MCF 10A (cell line): Measurements from ENCODE around the gene S100A8. TPM values are rescaled to one million over a fixed set of nuclear protein-coding genes. Genes with fewer than 3 reads are reported as not detected.

Experiments used
- BruUV-seq: library from RNA; stranded (reverse); fragments of 400-500 nt; replicated peaks from 2 replicates; lab custom pipeline; 2021; lab: Mats Ljungman, UMichigan
- CTCF ChIA-PET: fragments of 300-600 bp; sonication (Branson Sonifier 250); formaldehyde crosslinking; extraction: SDS; loops from one replicate; lab custom pipeline; 2021; ENCODE audit warnings: antibody characterized with exemption, inconsistent platforms; lab: Yijun Ruan, JAX
- POLR2A ChIA-PET: fragments of 300-600, 350-650 bp; sonication (Branson Sonifier 250); formaldehyde crosslinking; extraction: SDS; loops from one replicate; lab custom pipeline; 2020; ENCODE audit warnings: antibody characterized with exemption, inconsistent platforms; lab: Yijun Ruan, JAX
- DNase-seq: peaks from one replicate; pipeline ENCODE4 v3.0.0-alpha.2; 2018; ENCODE audit not compliant: unreplicated experiment
- H3K27ac Mint-ChIP-seq: one replicate; pipeline ENCODE4 v1.8.0; 2022; ENCODE audit warnings: mild to moderate bottlenecking, low read depth, mixed read lengths; ENCODE audit not compliant: unreplicated experiment
- H3K27me3 Mint-ChIP-seq: one replicate; pipeline ENCODE4 v1.8.0; 2022; ENCODE audit warnings: mixed read lengths; ENCODE audit not compliant: insufficient read depth, unreplicated experiment
- H3K36me3 Mint-ChIP-seq: one replicate; pipeline ENCODE4 v1.8.0; 2022; ENCODE audit warnings: mild to moderate bottlenecking, moderate library complexity, mixed read lengths; ENCODE audit not compliant: insufficient read depth, unreplicated experiment
- H3K4me1 Mint-ChIP-seq: one replicate; pipeline ENCODE4 v1.8.0; 2022; ENCODE audit warnings: mixed read lengths; ENCODE audit not compliant: insufficient read depth, unreplicated experiment
- H3K4me3 Mint-ChIP-seq: one replicate; pipeline ENCODE4 v1.8.0; 2022; ENCODE audit warnings: mild to moderate bottlenecking, moderate library complexity, mixed read lengths; ENCODE audit not compliant: unreplicated experiment
- H3K9me3 Mint-ChIP-seq: one replicate; pipeline ENCODE4 v1.8.0; 2022; ENCODE audit warnings: mixed read lengths; ENCODE audit not compliant: unreplicated experiment
- intact Hi-C: fragments of 100-400 bp; cut with micrococcal nuclease; formaldehyde crosslinking; loops from 2 replicates; pipeline ENCODE4 v1.14.1; 2022
- total RNA-seq: library from RNA; stranded (reverse); gene quantifications from 2 replicates; pipeline ENCODE4 v1.2.3, GENCODE V29; 2022
- TF ChIP-seq, protein P1 (sequence below): fragments of 200-600 bp; IDR thresholded peaks from one replicate; pipeline ENCODE4 v1.8.0; 2022; ENCODE audit warnings: antibody characterized with exemption, mild to moderate bottlenecking; ENCODE audit not compliant: unreplicated experiment

S100A8 gene
- total RNA-seq, 1 experiment from 2014 or later: 80.4 TPM

DNA sequence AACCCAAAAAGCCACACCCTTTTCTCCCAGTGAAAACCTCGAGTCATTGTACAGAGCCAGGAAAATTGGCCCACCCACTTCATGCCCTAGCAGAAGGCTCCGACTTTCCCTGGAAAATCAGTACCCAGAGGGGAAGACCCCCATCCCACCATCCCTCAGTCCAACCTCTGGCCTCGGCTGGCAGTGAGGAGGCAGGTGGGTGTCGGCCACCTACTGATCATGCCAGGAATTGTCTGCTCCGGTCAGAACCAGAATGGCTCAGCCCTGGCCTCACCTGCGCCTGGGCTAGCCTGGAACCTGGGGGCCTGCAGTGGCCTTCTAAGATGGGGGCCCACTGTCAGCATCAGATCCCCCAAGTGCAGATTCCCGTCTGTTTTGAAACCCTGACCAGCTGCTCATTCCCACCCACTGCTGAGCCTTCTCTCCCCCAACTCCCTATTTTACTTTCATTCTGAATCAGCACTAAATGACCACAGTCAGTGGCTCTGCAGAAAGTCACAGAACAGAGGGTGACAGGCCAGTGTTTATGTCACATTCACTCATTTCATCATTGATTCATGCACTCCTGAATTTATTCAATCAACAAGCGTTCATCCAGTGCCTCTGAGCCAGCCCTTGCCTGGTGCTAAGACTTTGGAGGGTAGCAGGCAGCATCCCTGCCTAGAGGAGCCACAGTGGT lies 36.2 kb downstream of the S100A8 start:
- H3K27ac Mint-ChIP-seq: no peak overlapping the region
- no peaks in the 10 kb centered on the region for H3K36me3 Mint-ChIP-seq
- BruUV-seq: no TSS peak
- ChIA-PET CTCF (interaction anchor here (0.7 to 28.2 kb wide), 44 partner anchors 10 to 631 kb away, joined by 3 to 1438 read pairs (median 6); partner anchors contain the start of genes PGLYRP3, RAB13, S100A12 and S100A8), POLR2A (interaction anchor here (0.6 to 4.2 kb wide), 8 partner anchors 12 to 157 kb away, joined by 3 to 24 read pairs (median 4); partner anchors contain the start of gene S100A8)
- DNase-seq: no peak
- H3K4me3 Mint-ChIP-seq: no peak overlapping the region
- intact Hi-C loops: loop anchor here (1.0 kb wide), 1 partner anchor 50 kb away; no protein-coding TSS in a partner anchor
- TF ChIP-seq, protein P1, sequence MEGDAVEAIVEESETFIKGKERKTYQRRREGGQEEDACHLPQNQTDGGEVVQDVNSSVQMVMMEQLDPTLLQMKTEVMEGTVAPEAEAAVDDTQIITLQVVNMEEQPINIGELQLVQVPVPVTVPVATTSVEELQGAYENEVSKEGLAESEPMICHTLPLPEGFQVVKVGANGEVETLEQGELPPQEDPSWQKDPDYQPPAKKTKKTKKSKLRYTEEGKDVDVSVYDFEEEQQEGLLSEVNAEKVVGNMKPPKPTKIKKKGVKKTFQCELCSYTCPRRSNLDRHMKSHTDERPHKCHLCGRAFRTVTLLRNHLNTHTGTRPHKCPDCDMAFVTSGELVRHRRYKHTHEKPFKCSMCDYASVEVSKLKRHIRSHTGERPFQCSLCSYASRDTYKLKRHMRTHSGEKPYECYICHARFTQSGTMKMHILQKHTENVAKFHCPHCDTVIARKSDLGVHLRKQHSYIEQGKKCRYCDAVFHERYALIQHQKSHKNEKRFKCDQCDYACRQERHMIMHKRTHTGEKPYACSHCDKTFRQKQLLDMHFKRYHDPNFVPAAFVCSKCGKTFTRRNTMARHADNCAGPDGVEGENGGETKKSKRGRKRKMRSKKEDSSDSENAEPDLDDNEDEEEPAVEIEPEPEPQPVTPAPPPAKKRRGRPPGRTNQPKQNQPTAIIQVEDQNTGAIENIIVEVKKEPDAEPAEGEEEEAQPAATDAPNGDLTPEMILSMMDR: peak; percentile 15
- peaks cover 18% of the 10 kb centered on the region for H3K27me3 Mint-ChIP-seq
- H3K4me1 Mint-ChIP-seq: peaks cover 29% of the 10 kb centered on the region
- H3K9me3 Mint-ChIP-seq: no peaks in the 10 kb centered on the region

DNA sequence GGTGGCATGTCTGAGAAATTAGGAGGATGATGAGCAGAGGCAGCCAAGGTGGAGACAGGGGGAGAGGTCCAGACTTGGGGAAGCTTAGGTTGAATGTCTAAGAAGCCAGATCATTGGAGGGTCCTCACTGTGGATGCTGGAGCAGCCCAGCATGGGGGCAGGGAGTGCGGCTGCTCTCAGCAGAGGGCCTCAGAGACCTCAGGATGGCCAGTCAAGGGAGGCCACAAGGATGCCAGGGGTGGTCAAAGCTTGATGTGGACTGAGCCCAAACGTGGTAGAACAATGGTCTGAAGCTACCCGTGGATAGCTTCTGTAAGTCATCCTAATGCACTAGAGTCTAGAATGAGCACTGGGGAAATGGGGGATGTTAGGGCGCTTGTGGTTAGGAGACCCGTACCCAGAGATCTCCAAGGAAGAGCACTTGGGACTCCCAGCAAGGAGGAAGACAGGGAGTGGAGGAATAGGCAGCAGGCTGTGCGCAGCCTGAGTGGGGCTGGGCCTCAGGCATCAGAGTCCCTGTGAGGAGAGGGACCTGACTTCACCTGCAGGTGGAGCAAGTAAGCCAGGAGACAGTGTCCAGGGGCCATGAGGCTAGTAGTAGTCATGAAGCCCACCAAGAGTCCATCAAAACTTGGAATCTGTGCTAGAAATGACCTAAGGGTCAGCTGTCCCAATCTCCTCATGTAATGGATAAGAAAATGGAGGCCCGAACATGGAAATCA lies 37.5 kb downstream of the S100A8 start:
- no peaks in the 10 kb centered on the region for H3K9me3 Mint-ChIP-seq
- peak; percentile 63 for DNase-seq
- BruUV-seq: no TSS peak
- CTCF ChIA-PET: interaction anchor here (0.5 to 28.2 kb wide), 56 partner anchors 9 to 1898 kb away, joined by 3 to 1438 read pairs (median 5); partner anchors contain the start of genes NPR1, S100A12, S100A16 and S100A4
- H3K4me3 Mint-ChIP-seq: no peak overlapping the region
- peaks cover 34% of the 10 kb centered on the region for H3K4me1 Mint-ChIP-seq
- TF ChIP-seq, protein P1: peak; percentile 72
- POLR2A ChIA-PET: interaction anchor here (0.5 to 3.2 kb wide), 13 partner anchors 22 to 171 kb away, joined by 3 to 16 read pairs (median 5); partner anchors contain the start of gene S100A12
- H3K27ac Mint-ChIP-seq: no peak overlapping the region
- peaks cover 31% of the 10 kb centered on the region for H3K27me3 Mint-ChIP-seq
- intact Hi-C loops: no loop called here
- no peaks in the 10 kb centered on the region for H3K36me3 Mint-ChIP-seq

DNA sequence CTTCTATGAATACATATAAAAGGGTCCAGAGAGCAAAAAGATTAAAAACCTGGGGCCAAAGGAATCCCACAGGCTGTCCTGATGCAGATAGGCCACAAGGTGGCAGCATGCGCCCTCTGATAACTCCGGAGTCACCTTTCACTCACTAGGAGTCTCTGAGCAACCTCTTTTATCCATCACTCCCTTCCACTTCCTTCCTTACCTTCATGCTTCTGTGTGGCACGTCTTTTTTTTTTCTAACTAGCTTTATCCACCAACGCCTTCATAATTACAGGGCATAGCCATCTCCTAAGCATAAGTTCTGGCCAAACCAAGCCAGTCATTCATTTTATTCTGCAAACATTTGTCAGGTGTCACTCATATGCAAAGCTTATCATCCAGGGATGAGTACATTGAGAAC lies 38.4 kb downstream of the S100A8 start:
- no peaks in the 10 kb centered on the region for H3K36me3 Mint-ChIP-seq
- H3K4me3 Mint-ChIP-seq: no peak overlapping the region
- DNase-seq: peak; percentile 87
- TF ChIP-seq, protein P1: peak; percentile 99
- H3K4me1 Mint-ChIP-seq: peaks cover 26% of the 10 kb centered on the region
- CTCF ChIA-PET: interaction anchor here (0.5 to 28.2 kb wide), 64 partner anchors 8 to 1265 kb away, joined by 3 to 1438 read pairs (median 5); partner anchors contain the start of genes NPR1, S100A12, S100A16 and S100A6
- H3K9me3 Mint-ChIP-seq: no peaks in the 10 kb centered on the region
- no peak overlapping the region for H3K27ac Mint-ChIP-seq
- intact Hi-C loops: loop anchor here (1.0 kb wide), 3 partner anchors 138 to 216 kb away; no protein-coding TSS in a partner anchor
- BruUV-seq: no TSS peak
- H3K27me3 Mint-ChIP-seq: peaks cover 40% of the 10 kb centered on the region
- POLR2A ChIA-PET: interaction anchor here (0.7 to 3.2 kb wide), 11 partner anchors 23 to 172 kb away, joined by 3 to 16 read pairs (median 5); partner anchors contain the start of gene S100A12
